SK-N-SH (cell line): Measurements from ENCODE around the gene IPMK. TPM values are rescaled to one million over a fixed set of nuclear protein-coding genes. Genes with fewer than 3 reads are reported as not detected.

Experiments
- CTCF ChIA-PET: fragments of 300-600, 350-600 bp; formaldehyde crosslinking; extraction: SDS; loops from one replicate; lab custom pipeline; 2021; lab: Yijun Ruan, JAX
- POLR2A ChIA-PET: fragments of 350-600 bp; sonication (Branson Sonifier 250); formaldehyde crosslinking; extraction: SDS; loops from one replicate; lab custom pipeline; 2020; ENCODE audit warnings: antibody characterized with exemption, inconsistent platforms; lab: Yijun Ruan, JAX
- DNase-seq: peaks from one replicate; pipeline ENCODE4 v3.0.0; 2012
- H2AFZ ChIP-seq: fragments of 200-600 bp; sonication (generic); 2 replicates; pipeline ENCODE4 v1.8.1; 2016; ENCODE audit warnings: antibody characterized with exemption, mild to moderate bottlenecking, low read depth
- H3F3A ChIP-seq: fragments of 200-600 bp; sonication (generic); replicated peaks from 2 replicates; pipeline ENCODE3; 2016; ENCODE audit warnings: antibody characterized with exemption, mild to moderate bottlenecking; ENCODE audit not compliant: insufficient read depth
- H3K27ac ChIP-seq, 2 experiments: fragments of 200-500 bp in 1 of 2; fragments of 200-600 bp in 1 of 2; sonication (Bioruptor generic) in 1 of 2; sonication (generic), shearing (Covaris generic) in 1 of 2; 2 replicates each; pipeline versions ENCODE4 v1.5.1 to v1.6.1; 2014 to 2016; ENCODE audit warnings: low read depth in 2 of 2, inconsistent platforms in 1 of 2, low read length in 1 of 2, mild to moderate bottlenecking in 1 of 2, mixed read lengths in 1 of 2
- H3K27me3 ChIP-seq: fragments of 200-600 bp; sonication (generic), shearing (Covaris generic); 2 replicates; pipeline ENCODE4 v1.6.1; 2016; ENCODE audit warnings: mixed run types; ENCODE audit not compliant: insufficient read depth
- H3K36me3 ChIP-seq, 2 experiments: fragments of 200-500 bp in 1 of 2; fragments of 200-600 bp in 1 of 2; sonication (Bioruptor generic) in 1 of 2; sonication (generic) in 1 of 2; replicated peaks in 1 of 2; 2 replicates each; pipeline versions ENCODE3 to v1.5.1; 2014 to 2016; ENCODE audit warnings: low read length in 1 of 2, mild to moderate bottlenecking in 1 of 2; ENCODE audit not compliant: insufficient read depth in 2 of 2, control insufficient read depth in 1 of 2
- H3K4me1 ChIP-seq, 2 experiments: fragments of 200-500 bp in 1 of 2; fragments of 200-600 bp in 1 of 2; sonication (Bioruptor generic) in 1 of 2; sonication (generic), shearing (Covaris generic) in 1 of 2; 2 replicates each; pipeline versions ENCODE4 v1.5.1 to v1.6.1; 2014 to 2016; ENCODE audit warnings: low read depth in 1 of 2, low read length in 1 of 2, mixed run types in 1 of 2; ENCODE audit not compliant: insufficient read depth in 2 of 2, control insufficient read depth in 1 of 2
- H3K4me2 ChIP-seq: fragments of 200-600 bp; sonication (generic), shearing (Covaris generic); 2 replicates; pipeline ENCODE4 v1.6.1; 2017; ENCODE audit warnings: mixed run types
- H3K4me3 ChIP-seq, 2 experiments: fragments of 200-500 bp in 1 of 2; fragments of 200-600 bp in 1 of 2; sonication (Bioruptor generic) in 1 of 2; sonication (generic), shearing (Covaris generic) in 1 of 2; 2 replicates each; pipeline versions ENCODE4 v1.5.1 to v1.8.1; 2014 to 2016; ENCODE audit warnings: low read depth in 2 of 2, inconsistent platforms in 1 of 2, low read length in 1 of 2, mild to moderate bottlenecking in 1 of 2, mixed read lengths in 1 of 2, moderate library complexity in 1 of 2
- H3K79me2 ChIP-seq: fragments of 200-600 bp; sonication (generic); 2 replicates; pipeline ENCODE4 v1.8.1; 2017; ENCODE audit warnings: mild to moderate bottlenecking; ENCODE audit not compliant: insufficient read depth
- H3K9ac ChIP-seq: fragments of 200-600 bp; sonication (generic); 2 replicates; pipeline ENCODE4 v1.6.1; 2017; ENCODE audit warnings: mixed run types
- H3K9me2 ChIP-seq: fragments of 200-600 bp; sonication (generic); 2 replicates; pipeline ENCODE4 v1.6.1; 2017; ENCODE audit warnings: mixed run types
- H3K9me3 ChIP-seq: fragments of 200-600 bp; sonication (generic); 2 replicates; pipeline ENCODE4 v1.6.1; 2017; ENCODE audit warnings: mixed run types, mild to moderate bottlenecking, moderate library complexity
- H4K20me1 ChIP-seq: fragments of 200-600 bp; sonication (generic); 2 replicates; pipeline ENCODE4 v1.6.1; 2017; ENCODE audit warnings: mild to moderate bottlenecking, mixed run types; ENCODE audit not compliant: insufficient read depth
- CHD2 ChIP-seq: fragments of 150-350 bp; IDR thresholded peaks from 2 replicates; pipeline ENCODE4 v1.6.1; 2018; ENCODE audit warnings: low read length; ENCODE audit not compliant: partially characterized antibody
- EP300 ChIP-seq, 2 experiments: IDR thresholded peaks; 2 replicates each; pipeline versions ENCODE4 v1.4.0 to v1.6.1; 2012; ENCODE audit warnings: borderline replicate concordance in 1 of 2, low read depth in 1 of 2, low read length in 1 of 2
- FOSL2 ChIP-seq: IDR thresholded peaks from 2 replicates; pipeline ENCODE4 v1.4.0; 2012; ENCODE audit warnings: low read depth, mild to moderate bottlenecking, moderate library complexity, borderline replicate concordance
- GABPA ChIP-seq: IDR thresholded peaks from 2 replicates; pipeline ENCODE4 v1.4.0; 2012; ENCODE audit warnings: low read depth, mild to moderate bottlenecking
- JUND ChIP-seq: IDR thresholded peaks from 2 replicates; pipeline ENCODE4 v1.4.0; 2012
- MEF2A ChIP-seq: IDR thresholded peaks from 2 replicates; pipeline ENCODE4 v1.4.0; 2012; ENCODE audit warnings: low read depth, borderline replicate concordance
- NFIC ChIP-seq: IDR thresholded peaks from 2 replicates; pipeline ENCODE4 v1.4.0; 2012; ENCODE audit warnings: borderline replicate concordance
- POLR2AphosphoS5 ChIP-seq: IDR thresholded peaks from 2 replicates; pipeline ENCODE4 v1.6.1; 2012; ENCODE audit warnings: low read depth, low read length
- RAD21 ChIP-seq: IDR thresholded peaks from 2 replicates; pipeline ENCODE4 v1.6.1; 2012; ENCODE audit warnings: mild to moderate bottlenecking, low read length
- RCOR1 ChIP-seq: fragments of 150-350 bp; IDR thresholded peaks from 2 replicates; pipeline ENCODE4 v1.6.1; 2017; ENCODE audit warnings: antibody characterized with exemption, low read length
- RXRA ChIP-seq: IDR thresholded peaks from 2 replicates; pipeline ENCODE4 v1.4.0; 2012; ENCODE audit warnings: low read depth, mild to moderate bottlenecking, borderline replicate concordance
- TCF12 ChIP-seq: IDR thresholded peaks from 2 replicates; pipeline ENCODE4 v1.4.0; 2012
- TEAD4 ChIP-seq: IDR thresholded peaks from 2 replicates; pipeline ENCODE4 v1.4.0; 2012; ENCODE audit warnings: mild to moderate bottlenecking, borderline replicate concordance; ENCODE audit not compliant: insufficient read depth
- WGBS: methylation state at CpG from one replicate; pipeline ENCODE4 v1.1.6; 2017; ENCODE audit warnings: low lambda C conversion rate; 5-methylcytosine and 5-hydroxymethylcytosine counted together
- polyA plus RNA-seq, 3 experiments: library from polyadenylated mRNA; depleted of rRNA; stranded (reverse); fragments of >200 nt; gene quantifications; 2 replicates each; pipeline ENCODE4 v1.2.3, GENCODE V29; 2012
- TF ChIP-seq, protein P1 (sequence below): IDR thresholded peaks from 2 replicates; pipeline ENCODE4 v1.6.1; 2012; ENCODE audit warnings: mild to moderate bottlenecking, low read depth, low read length, moderate library complexity
- TF ChIP-seq, protein P2 (sequence below): IDR thresholded peaks from 2 replicates; pipeline ENCODE4 v1.4.0; 2012; ENCODE audit warnings: low read depth
- TF ChIP-seq, protein P3 (sequence below): IDR thresholded peaks from 2 replicates; pipeline ENCODE4; 2012

Gene IPMK
- polyA plus RNA-seq, 1 of the 3 experiments (the other 2 are of a cell fraction) = 0.71 TPM

DNA sequence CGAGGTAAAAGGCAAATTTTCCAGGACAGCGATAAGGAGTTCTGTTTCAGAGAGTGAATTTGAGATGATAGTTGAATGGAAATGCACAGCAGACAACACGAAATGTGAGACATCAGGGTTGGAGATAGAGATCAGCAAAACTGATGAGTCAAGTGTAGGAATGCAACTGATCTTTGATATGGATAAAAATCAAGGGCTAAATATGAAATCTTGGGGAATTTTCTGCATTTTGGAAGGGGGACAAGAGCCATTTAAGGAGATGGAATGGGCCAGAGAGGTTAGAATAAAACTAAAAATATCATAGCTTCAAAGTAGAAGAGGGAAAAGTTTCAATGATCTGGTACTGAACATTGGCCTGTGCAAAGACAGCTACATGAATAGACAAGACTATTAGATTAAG lies 12.8 kb upstream of the IPMK start:
- H4K20me1 ChIP-seq = no peaks in the 10 kb centered on the region
- WGBS = 17% methylated on average over 3 of the region's 3 CpGs
- no peak overlapping the region for H3K4me3 ChIP-seq
- DNase-seq = no peak
- no peaks in the 10 kb centered on the region for H3K9me2 ChIP-seq
- CTCF ChIA-PET = interaction anchor here (1.0 to 1.7 kb wide), 4 partner anchors 11 to 128 kb away, joined by 3 to 7 read pairs (median 4); no protein-coding TSS in a partner anchor
- peaks cover 35% of the 10 kb centered on the region for H3K79me2 ChIP-seq
- no peak overlapping the region for H3K9ac ChIP-seq
- H3K4me1 ChIP-seq = peaks cover 2 to 26% of the 10 kb centered on the region in 2 experiments; a peak in 3 of 4 replicates
- peak overlapping the region; percentile 51; the same call in 1 of the 2 replicates for H3K4me2 ChIP-seq
- H3K9me3 ChIP-seq = no peaks in the 10 kb centered on the region
- H3K36me3 ChIP-seq = peaks cover 19 to 32% of the 10 kb centered on the region in 2 experiments
- peaks cover 18% of the 10 kb centered on the region for H3F3A ChIP-seq
- peak overlapping the region; percentile 50; the same call in 1 of the 2 replicates for H2AFZ ChIP-seq
- no peaks in the 10 kb centered on the region for H3K27me3 ChIP-seq
- POLR2A ChIA-PET = no interaction called here
- peak overlapping the region; percentile 73 to 86; a peak in 3 of 4 replicates for H3K27ac ChIP-seq
- no peak for TF ChIP-seq RCOR1
- TF ChIP-seq, protein P1, sequence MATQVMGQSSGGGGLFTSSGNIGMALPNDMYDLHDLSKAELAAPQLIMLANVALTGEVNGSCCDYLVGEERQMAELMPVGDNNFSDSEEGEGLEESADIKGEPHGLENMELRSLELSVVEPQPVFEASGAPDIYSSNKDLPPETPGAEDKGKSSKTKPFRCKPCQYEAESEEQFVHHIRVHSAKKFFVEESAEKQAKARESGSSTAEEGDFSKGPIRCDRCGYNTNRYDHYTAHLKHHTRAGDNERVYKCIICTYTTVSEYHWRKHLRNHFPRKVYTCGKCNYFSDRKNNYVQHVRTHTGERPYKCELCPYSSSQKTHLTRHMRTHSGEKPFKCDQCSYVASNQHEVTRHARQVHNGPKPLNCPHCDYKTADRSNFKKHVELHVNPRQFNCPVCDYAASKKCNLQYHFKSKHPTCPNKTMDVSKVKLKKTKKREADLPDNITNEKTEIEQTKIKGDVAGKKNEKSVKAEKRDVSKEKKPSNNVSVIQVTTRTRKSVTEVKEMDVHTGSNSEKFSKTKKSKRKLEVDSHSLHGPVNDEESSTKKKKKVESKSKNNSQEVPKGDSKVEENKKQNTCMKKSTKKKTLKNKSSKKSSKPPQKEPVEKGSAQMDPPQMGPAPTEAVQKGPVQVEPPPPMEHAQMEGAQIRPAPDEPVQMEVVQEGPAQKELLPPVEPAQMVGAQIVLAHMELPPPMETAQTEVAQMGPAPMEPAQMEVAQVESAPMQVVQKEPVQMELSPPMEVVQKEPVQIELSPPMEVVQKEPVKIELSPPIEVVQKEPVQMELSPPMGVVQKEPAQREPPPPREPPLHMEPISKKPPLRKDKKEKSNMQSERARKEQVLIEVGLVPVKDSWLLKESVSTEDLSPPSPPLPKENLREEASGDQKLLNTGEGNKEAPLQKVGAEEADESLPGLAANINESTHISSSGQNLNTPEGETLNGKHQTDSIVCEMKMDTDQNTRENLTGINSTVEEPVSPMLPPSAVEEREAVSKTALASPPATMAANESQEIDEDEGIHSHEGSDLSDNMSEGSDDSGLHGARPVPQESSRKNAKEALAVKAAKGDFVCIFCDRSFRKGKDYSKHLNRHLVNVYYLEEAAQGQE = 0 out of 2 replicates have a peak, but pooled peaks have one; percentile 16
- TF ChIP-seq JUND = peak; percentile 99
- TF ChIP-seq TEAD4 = peak; percentile 89
- peak; percentile 83 for TF ChIP-seq MEF2A
- no peak for TF ChIP-seq RAD21
- TF ChIP-seq EP300 (IDR thresholded peaks at IDR 0.05; ENCODE audit: borderline replicate concordance in 1 of 2, low read depth in 1 of 2, low read length in 1 of 2) = peak; percentile 28 to 89; a peak in 3 of 4 replicates
- TF ChIP-seq, protein P2, sequence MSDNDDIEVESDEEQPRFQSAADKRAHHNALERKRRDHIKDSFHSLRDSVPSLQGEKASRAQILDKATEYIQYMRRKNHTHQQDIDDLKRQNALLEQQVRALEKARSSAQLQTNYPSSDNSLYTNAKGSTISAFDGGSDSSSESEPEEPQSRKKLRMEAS = peak; percentile 65; the same call in 1 of the 2 replicates
- TF ChIP-seq POLR2AphosphoS5 = peak; percentile 69; the same call in 1 of the 2 replicates
- no peak for TF ChIP-seq GABPA
- TF ChIP-seq NFIC = peak; percentile 74
- peak; percentile 79 for TF ChIP-seq RXRA
- no peak for TF ChIP-seq CHD2
- TF ChIP-seq, protein P3, sequence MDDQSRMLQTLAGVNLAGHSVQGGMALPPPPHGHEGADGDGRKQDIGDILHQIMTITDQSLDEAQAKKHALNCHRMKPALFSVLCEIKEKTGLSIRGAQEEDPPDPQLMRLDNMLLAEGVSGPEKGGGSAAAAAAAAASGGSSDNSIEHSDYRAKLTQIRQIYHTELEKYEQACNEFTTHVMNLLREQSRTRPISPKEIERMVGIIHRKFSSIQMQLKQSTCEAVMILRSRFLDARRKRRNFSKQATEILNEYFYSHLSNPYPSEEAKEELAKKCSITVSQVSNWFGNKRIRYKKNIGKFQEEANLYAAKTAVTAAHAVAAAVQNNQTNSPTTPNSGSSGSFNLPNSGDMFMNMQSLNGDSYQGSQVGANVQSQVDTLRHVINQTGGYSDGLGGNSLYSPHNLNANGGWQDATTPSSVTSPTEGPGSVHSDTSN = peak; percentile 73
- peak; percentile 93 for TF ChIP-seq FOSL2
- TF ChIP-seq TCF12 = peak; percentile 88
